Measurements from ENCODE around the gene PREX1.

PREX1 gene

GRCh38 chr20:48718786-48719578 is 108.8 kb downstream of the PREX1 start:
- no peak for DNase-seq (ENCODE audit: low spot score)

GRCh38 chr20:48717680-48718223 is 110.0 kb downstream of the PREX1 start:
- DNase-seq (ENCODE audit: low spot score), result no peak

- no peak for DNase-seq (ENCODE audit: low spot score)
Observed at GRCh38 chr20:48717095-48717672, 110.6 kb downstream of the PREX1 start.

- no peak for DNase-seq (ENCODE audit: low spot score)
Observed at GRCh38 chr20:48716541-48716940, 111.3 kb downstream of the PREX1 start.

GRCh38 chr20:48716086-48716485 is 111.7 kb downstream of the PREX1 start:
- DNase-seq (ENCODE audit: low spot score), result no peak

GRCh38 chr20:48714764-48715163 is 113.0 kb downstream of the PREX1 start:
- no peak for DNase-seq (ENCODE audit: low spot score)

- DNase-seq (ENCODE audit: low spot score), result no peak
Observed at GRCh38 chr20:48711696-48712464, 115.9 kb downstream of the PREX1 start.

- no peak for DNase-seq (ENCODE audit: low spot score)
Observed at GRCh38 chr20:48711044-48711428, 116.8 kb downstream of the PREX1 start.

GRCh38 chr20:48710341-48711043 is 117.3 kb downstream of the PREX1 start:
- no peak for DNase-seq (ENCODE audit: low spot score)

- no peak for DNase-seq (ENCODE audit: low spot score)
Observed at GRCh38 chr20:48709744-48710143, 118.1 kb downstream of the PREX1 start.

- DNase-seq (ENCODE audit: low spot score), result no peak
Observed at GRCh38 chr20:48709058-48709691, 118.6 kb downstream of the PREX1 start.

- DNase-seq (ENCODE audit: low spot score), result no peak
Observed at GRCh38 chr20:48708630-48709029, 119.2 kb downstream of the PREX1 start.

- DNase-seq (ENCODE audit: low spot score), result no peak
Observed at GRCh38 chr20:48708116-48708515, 119.7 kb downstream of the PREX1 start.

- no peak for DNase-seq (ENCODE audit: low spot score)
Observed at GRCh38 chr20:48706710-48707365, 121.0 kb downstream of the PREX1 start.

- DNase-seq (ENCODE audit: low spot score), result no peak
Observed at GRCh38 chr20:48706116-48706656, 121.6 kb downstream of the PREX1 start.

- no peak for DNase-seq (ENCODE audit: low spot score)
Observed at GRCh38 chr20:48705240-48706115, 122.3 kb downstream of the PREX1 start.

- DNase-seq (ENCODE audit: low spot score), result no peak
Observed at GRCh38 chr20:48704761-48705160, 123.0 kb downstream of the PREX1 start.

- no peak for DNase-seq (ENCODE audit: low spot score)
Observed at GRCh38 chr20:48703511-48704219, 124.1 kb downstream of the PREX1 start.

GRCh38 chr20:48703107-48703506 is 124.7 kb downstream of the PREX1 start:
- no peak for DNase-seq (ENCODE audit: low spot score)
